ENCODE measurements around the gene CYP17A1. TPM values are rescaled to one million over a fixed set of nuclear protein-coding genes. Genes with fewer than 3 reads are reported as not detected.
"Not testable (repeated sequence)": the region's sequence is repeated elsewhere in the genome, so short reads cannot be mapped to it uniquely, and the experiment has no call there.

The CYP17A1 gene
- total RNA-seq, 3 donors from 2014 or later, result 0.96 TPM; not detected in 2

DNA sequence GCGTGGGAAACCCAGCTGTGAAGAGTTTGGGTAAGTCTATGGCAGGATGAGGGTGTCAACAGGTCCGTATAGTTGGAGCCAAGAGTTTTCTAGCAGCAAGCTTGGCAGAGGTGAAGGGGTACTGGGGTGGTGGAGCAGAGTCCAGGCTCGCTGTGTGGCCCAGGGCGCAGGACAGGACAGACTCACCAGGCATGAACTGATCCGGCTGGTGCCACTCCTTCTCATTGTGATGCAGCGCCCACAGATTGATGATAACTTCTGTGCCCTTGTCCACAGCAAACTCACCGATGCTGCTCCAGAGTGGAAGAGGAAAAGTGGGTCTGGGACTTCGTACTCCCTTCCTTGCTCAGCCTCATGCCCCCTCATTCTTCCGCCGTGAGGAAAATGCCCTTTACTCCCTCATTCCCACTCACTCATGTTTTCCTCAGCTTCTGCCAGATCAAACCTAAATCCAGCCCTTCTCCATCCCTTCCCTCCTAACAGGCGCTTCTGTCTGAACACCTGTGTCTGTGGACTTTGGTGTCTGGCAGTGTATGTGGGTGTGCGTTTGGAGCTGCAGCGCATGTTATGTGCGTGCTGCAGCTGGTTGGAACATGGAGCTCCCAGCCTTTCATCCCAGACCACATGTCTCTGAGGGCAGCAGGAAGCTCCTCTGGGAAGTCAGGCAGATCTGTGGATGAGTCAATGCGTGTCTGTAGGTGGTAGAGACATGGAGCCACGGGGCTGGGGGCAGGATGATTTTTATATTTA lies 5.7 kb downstream of the CYP17A1 start:
- intact Hi-C loops (cut with DNase I, micrococcal nuclease), result loop anchor here (5.0 to 10.0 kb wide), 2 partner anchors 71 to 107 kb away; no protein-coding TSS in a partner anchor
- ATAC-seq, result peak; percentile 11
- Histone ChIP-seq H3K4me1 (ENCODE audit: low read depth) (no peaks in the 10 kb centered on the region), H3K9me3 (no peaks in the 10 kb centered on the region), H3K36me3 (ENCODE audit: low read depth) (no peaks in the 10 kb centered on the region), H3K4me3 (no peak overlapping the region)
- no peak for TF ChIP-seq CTCF (IDR thresholded peaks at IDR 0.05)
- no peak for DNase-seq

GRCh38 chr10:102827597-102827975 lies 9.6 kb downstream of the CYP17A1 start:
- no peaks in the 10 kb centered on the region for H3K4me1 ChIP-seq (ENCODE audit: low read depth)
- H3K9me3 ChIP-seq, result no peaks in the 10 kb centered on the region
- ATAC-seq (no peak), DNase-seq (no peak)
- H3K4me3 ChIP-seq, result no peak overlapping the region
- no peak for TF ChIP-seq CTCF (IDR thresholded peaks at IDR 0.05)
- no peaks in the 10 kb centered on the region for H3K36me3 ChIP-seq (ENCODE audit: low read depth)
- intact Hi-C loops (cut with DNase I, micrococcal nuclease), result no loop called here

GRCh38 chr10:102826148-102826796 lies 10.9 kb downstream of the CYP17A1 start:
- Histone ChIP-seq H3K4me3 (no peak overlapping the region), H3K36me3 (ENCODE audit: low read depth) (no peaks in the 10 kb centered on the region), H3K9me3 (no peaks in the 10 kb centered on the region), H3K4me1 (ENCODE audit: low read depth) (no peaks in the 10 kb centered on the region)
- ATAC-seq (no peak), DNase-seq (no peak)
- no peak for TF ChIP-seq CTCF (IDR thresholded peaks at IDR 0.05)
- intact Hi-C loops (cut with DNase I, micrococcal nuclease), result no loop called here

DNA sequence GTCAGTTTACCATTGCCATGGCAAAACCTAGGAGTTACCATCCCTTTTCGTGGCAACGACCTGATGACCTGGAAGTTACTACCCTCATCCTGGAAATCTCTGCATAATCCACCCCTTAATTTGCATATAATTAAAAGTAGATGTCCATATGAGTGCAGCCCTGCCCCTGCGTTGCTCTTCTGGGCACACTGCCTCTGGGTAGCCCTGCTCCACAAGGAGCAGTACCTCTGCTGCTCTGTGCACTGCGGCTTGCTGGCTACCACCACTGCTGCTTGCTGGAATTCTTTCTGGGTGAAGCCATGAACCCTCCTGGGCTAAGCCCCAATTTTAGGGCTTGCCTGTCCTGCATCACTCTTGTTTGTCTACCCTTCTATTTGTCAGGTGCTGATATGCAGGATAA lies 12.5 kb downstream of the CYP17A1 start:
- ATAC-seq (no peak), DNase-seq (no peak)
- no peaks in the 10 kb centered on the region for H3K36me3 ChIP-seq (ENCODE audit: low read depth)
- intact Hi-C loops (cut with DNase I, micrococcal nuclease), result no loop called here
- no peak for TF ChIP-seq CTCF (IDR thresholded peaks at IDR 0.05)
- no peaks in the 10 kb centered on the region for H3K9me3 ChIP-seq
- no peak overlapping the region for H3K4me3 ChIP-seq
- H3K4me1 ChIP-seq (ENCODE audit: low read depth), result no peaks in the 10 kb centered on the region

GRCh38 chr10:102822222-102822621 lies 15.0 kb downstream of the CYP17A1 start:
- no peak for TF ChIP-seq CTCF (IDR thresholded peaks at IDR 0.05)
- Histone ChIP-seq H3K36me3 (ENCODE audit: low read depth) (no peaks in the 10 kb centered on the region), H3K9me3 (no peaks in the 10 kb centered on the region), H3K4me3 (no peak overlapping the region), H3K4me1 (ENCODE audit: low read depth) (no peaks in the 10 kb centered on the region)
- intact Hi-C loops (cut with DNase I, micrococcal nuclease), result no loop called here
- DNase-seq, result no peak
- no peak for ATAC-seq

- H3K4me3 ChIP-seq; intact Hi-C loops (cut with DNase I, micrococcal nuclease); ATAC-seq; H3K36me3 ChIP-seq (ENCODE audit: low read depth); H3K9me3 ChIP-seq; DNase-seq; H3K4me1 ChIP-seq (ENCODE audit: low read depth): not testable (repeated sequence)
These were observed 17.2 kb downstream of the CYP17A1 start for GRCh38 chr10:102820008-102820407.

Data from mucosa of descending colon (tissue), 3 donors.